H9 (cell line): ENCODE measurements around the gene CELA3A. TPM values are rescaled to one million over a fixed set of nuclear protein-coding genes. Genes with fewer than 3 reads are reported as not detected.

Experiments
- DNase-seq: peaks from one replicate; pipeline ENCODE4 v3.0.0-alpha.2; 2017
- H2AFZ ChIP-seq: one replicate; pipeline ENCODE4 v1.6.1; 2013; ENCODE audit warnings: mild to moderate bottlenecking, low read length, control low read depth, moderate library complexity
- H2AK5ac ChIP-seq: 2 replicates; pipeline ENCODE4 v1.6.1; 2013; ENCODE audit warnings: low read length, control low read depth, mixed read lengths; ENCODE audit not compliant: insufficient read length
- H2BK120ac ChIP-seq: one replicate; pipeline ENCODE4 v1.6.1; 2013; ENCODE audit warnings: low read depth, mild to moderate bottlenecking, low read length, control low read depth, inconsistent platforms; ENCODE audit not compliant: poor library complexity, severe bottlenecking
- H2BK12ac ChIP-seq: 2 replicates; pipeline ENCODE4 v1.6.1; 2013; ENCODE audit warnings: low read length, control low read depth, mixed read lengths, low read depth; ENCODE audit not compliant: insufficient read length
- H2BK15ac ChIP-seq: 2 replicates; pipeline ENCODE4 v1.6.1; 2013; ENCODE audit warnings: low read depth, low read length, control low read depth
- H2BK20ac ChIP-seq: one replicate; pipeline ENCODE4 v1.6.1; 2013; ENCODE audit warnings: low read depth, mild to moderate bottlenecking, low read length, control low read depth, inconsistent platforms; ENCODE audit not compliant: poor library complexity, severe bottlenecking
- H2BK5ac ChIP-seq: 2 replicates; pipeline ENCODE4 v1.6.1; 2013; ENCODE audit warnings: low read length, control low read depth, mixed read lengths; ENCODE audit not compliant: insufficient read length
- H3K14ac ChIP-seq: 2 replicates; pipeline ENCODE4 v1.6.1; 2013; ENCODE audit warnings: low read length, control low read depth; ENCODE audit not compliant: insufficient read depth
- H3K18ac ChIP-seq: 2 replicates; pipeline ENCODE4 v1.6.1; 2013; ENCODE audit warnings: low read depth, mild to moderate bottlenecking, mixed read lengths, low read length, control low read depth; ENCODE audit not compliant: insufficient read length
- H3K23ac ChIP-seq: 2 replicates; pipeline ENCODE4 v1.6.1; 2013; ENCODE audit warnings: low read length, control low read depth, mixed read lengths, low read depth; ENCODE audit not compliant: insufficient read length
- H3K23me2 ChIP-seq: 2 replicates; pipeline ENCODE4 v1.6.1; 2013; ENCODE audit warnings: low read depth, mild to moderate bottlenecking, mixed read lengths, low read length, control low read depth; ENCODE audit not compliant: insufficient read length, poor library complexity, severe bottlenecking
- H3K27ac ChIP-seq: 2 replicates; pipeline ENCODE4 v1.5.1; 2013; ENCODE audit warnings: low read length, control low read depth, mixed read lengths, low read depth; ENCODE audit not compliant: insufficient read length
- H3K27me3 ChIP-seq: 2 replicates; pipeline ENCODE4 v1.6.1; 2013; ENCODE audit warnings: low read length, control low read depth, inconsistent platforms; ENCODE audit not compliant: insufficient read depth
- H3K4ac ChIP-seq: 2 replicates; pipeline ENCODE4 v1.6.1; 2013; ENCODE audit warnings: low read depth, mild to moderate bottlenecking, control low read depth, inconsistent platforms, low read length, moderate library complexity
- H3K4me1 ChIP-seq: 2 replicates; pipeline ENCODE4 v1.6.1; 2013; ENCODE audit warnings: low read length, control low read depth, inconsistent platforms; ENCODE audit not compliant: insufficient read depth
- H3K4me2 ChIP-seq: 2 replicates; pipeline ENCODE4 v1.6.1; 2013; ENCODE audit warnings: low read length, control low read depth, mixed read lengths; ENCODE audit not compliant: insufficient read length, insufficient read depth
- H3K56ac ChIP-seq: 2 replicates; pipeline ENCODE4 v1.6.1; 2013; ENCODE audit warnings: low read depth, mild to moderate bottlenecking, mixed read lengths, low read length, control low read depth; ENCODE audit not compliant: insufficient read length
- H3K79me1 ChIP-seq: 2 replicates; pipeline ENCODE4 v1.6.1; 2013; ENCODE audit warnings: low read depth, mild to moderate bottlenecking, moderate library complexity, low read length, control low read depth, inconsistent platforms; ENCODE audit not compliant: insufficient read depth, poor library complexity, severe bottlenecking
- H3K79me2 ChIP-seq: 2 replicates; pipeline ENCODE4 v1.6.1; 2013; ENCODE audit warnings: low read length, control low read depth, inconsistent platforms; ENCODE audit not compliant: insufficient read depth
- H3K9ac ChIP-seq: 2 replicates; pipeline ENCODE4 v1.6.1; 2013; ENCODE audit warnings: low read length, control low read depth, mixed read lengths; ENCODE audit not compliant: insufficient read length; ENCODE audit errors: extremely low read depth
- H3K9me3 ChIP-seq: one replicate; pipeline ENCODE4 v1.6.1; 2013; ENCODE audit warnings: low read depth, low read length, inconsistent platforms; ENCODE audit not compliant: control insufficient read depth
- H3T11ph ChIP-seq: one replicate; pipeline ENCODE4 v1.6.1; 2013; ENCODE audit warnings: mild to moderate bottlenecking, low read length, control low read depth, inconsistent platforms
- H4K20me1 ChIP-seq: one replicate; pipeline ENCODE4 v1.6.1; 2013; ENCODE audit not compliant: control insufficient read depth, insufficient read length, insufficient read depth
- H4K5ac ChIP-seq: 2 replicates; pipeline ENCODE4 v1.6.1; 2013; ENCODE audit warnings: low read depth, mild to moderate bottlenecking, mixed read lengths, low read length, control low read depth; ENCODE audit not compliant: insufficient read length
- H4K8ac ChIP-seq: replicated peaks from 2 replicates; pipeline ENCODE4 v1.6.1; 2013; ENCODE audit warnings: low read length, control low read depth, mixed read lengths, low read depth; ENCODE audit not compliant: insufficient read length
- H4K91ac ChIP-seq: 2 replicates; pipeline ENCODE4 v1.6.1; 2013; ENCODE audit warnings: low read depth, mild to moderate bottlenecking, moderate library complexity, mixed read lengths, low read length, control low read depth; ENCODE audit not compliant: insufficient read length
- H3K27ac Mint-ChIP-seq, 3 experiments: 2 replicates in 2 of 3; 3 replicates in 1 of 3; pipeline ENCODE4 v1.8.0; 2020 to 2021; ENCODE audit warnings: mixed read lengths in 3 of 3, mild to moderate bottlenecking in 1 of 3, moderate library complexity in 1 of 3
- H3K27me3 Mint-ChIP-seq: 2 replicates; pipeline ENCODE4 v1.8.0; 2021; ENCODE audit warnings: low read depth, mild to moderate bottlenecking, moderate library complexity, mixed read lengths
- H3K36me3 Mint-ChIP-seq, 3 experiments: 2 replicates in 2 of 3; 3 replicates in 1 of 3; pipeline ENCODE4 v1.8.0; 2020 to 2021; ENCODE audit warnings: low read depth in 3 of 3, mixed read lengths in 3 of 3; ENCODE audit not compliant: insufficient read depth in 1 of 3
- H3K4me1 Mint-ChIP-seq, 2 experiments: 2 replicates each; pipeline ENCODE4 v1.8.0; 2020; ENCODE audit warnings: mixed read lengths in 2 of 2
- H3K4me3 Mint-ChIP-seq, 2 experiments: 2 replicates in 1 of 2; 3 replicates in 1 of 2; pipeline ENCODE4 v1.8.0; 2020 to 2021; ENCODE audit warnings: mild to moderate bottlenecking in 2 of 2, mixed read lengths in 2 of 2, moderate library complexity in 1 of 2
- H3K9me3 Mint-ChIP-seq, 2 experiments: 2 replicates in 1 of 2; 3 replicates in 1 of 2; pipeline ENCODE4 v1.8.0; 2020; ENCODE audit warnings: mild to moderate bottlenecking in 2 of 2, mixed read lengths in 2 of 2, moderate library complexity in 1 of 2
- CTCF ChIP-seq: fragments of 200-600 bp; sonication (generic); conservative IDR thresholded peaks from 3 replicates; pipeline ENCODE4 v1.8.0; 2021; ENCODE audit warnings: antibody characterized with exemption, mild to moderate bottlenecking
- WGBS: extraction: QIAGEN DNeasy Blood & Tissue Kit; methylation state at CpG from one replicate; pipeline ENCODE4 v1.1.7; 2013; ENCODE audit warnings: missing lambda C conversion rate, low lambda C conversion rate, mixed read lengths; ENCODE audit not compliant: insufficient read length; ENCODE audit errors: extremely low coverage; 5-methylcytosine and 5-hydroxymethylcytosine counted together
- total RNA-seq: library from RNA; stranded (reverse); gene quantifications from 2 replicates; pipeline ENCODE4 v1.2.1, GENCODE V29; 2021

Gene CELA3A
- total RNA-seq, 1 experiment from 2014 or later: not detected

- no peak overlapping the region for H3K18ac ChIP-seq
- H3T11ph ChIP-seq: no peak overlapping the region
- H4K20me1 ChIP-seq: no peaks in the 10 kb centered on the region
- H3K4me3 Mint-ChIP-seq: no peak overlapping the region
- H2BK15ac ChIP-seq: no peak overlapping the region
- peaks cover 4% of the 10 kb centered on the region; the same call in 1 of the 2 replicates for H3K4me1 ChIP-seq
- no peaks in the 10 kb centered on the region; the same call in none of the 2 replicates for H3K27me3 Mint-ChIP-seq
- no peaks in the 10 kb centered on the region for H3K27me3 ChIP-seq
- H3K4ac ChIP-seq: no peak overlapping the region
- H3K79me1 ChIP-seq: no peaks in the 10 kb centered on the region
- no peak overlapping the region for H4K5ac ChIP-seq
- peaks cover 28 to 30% of the 10 kb centered on the region in 2 experiments for H3K4me1 Mint-ChIP-seq
- no peaks in the 10 kb centered on the region for H3K9me3 Mint-ChIP-seq
- no peak overlapping the region for H2BK5ac ChIP-seq
- H2BK12ac ChIP-seq: no peak overlapping the region
- no peak overlapping the region for H2BK120ac ChIP-seq
- no peak overlapping the region for H3K27ac ChIP-seq
- no peak overlapping the region for H4K91ac ChIP-seq
- no peak for DNase-seq
- H4K8ac ChIP-seq: no peak overlapping the region
- no peak overlapping the region for H3K56ac ChIP-seq
- no peak overlapping the region for H3K27ac Mint-ChIP-seq
- H3K23ac ChIP-seq: no peak overlapping the region
- H3K9ac ChIP-seq: no peak overlapping the region
- no peak overlapping the region for H2AK5ac ChIP-seq
- H2BK20ac ChIP-seq: no peak overlapping the region
- no peaks in the 10 kb centered on the region for H3K23me2 ChIP-seq
- WGBS: no CpG with 5 or more reads among the region's 16 CpGs
- H3K9me3 ChIP-seq: no peaks in the 10 kb centered on the region
- TF ChIP-seq CTCF: no peak
- H3K14ac ChIP-seq: no peak overlapping the region
- H3K4me2 ChIP-seq: no peak overlapping the region
- no peaks in the 10 kb centered on the region for H3K36me3 Mint-ChIP-seq
- no peaks in the 10 kb centered on the region for H3K79me2 ChIP-seq
- no peak overlapping the region for H2AFZ ChIP-seq
Observed at GRCh38 chr1:21955058-21955457, 46.4 kb upstream of the CELA3A start.
